ENCODE results near the gene SIVA1.

GRCh38 chr14:104795781-104796686, 43.1 kb downstream of the SIVA1 start:
- TF ChIP-seq POLR2A (IDR thresholded peaks at IDR 0.05) (peak; percentile 87), CTCF (IDR thresholded peaks at IDR 0.05) (no peak)

Data from right lobe of liver (tissue), 4 donors.